SK-N-SH (cell line): ENCODE results near the gene PEX1. TPM values are rescaled to one million over a fixed set of nuclear protein-coding genes. Genes with fewer than 3 reads are reported as not detected.

Experiments
- CTCF ChIA-PET: fragments of 300-600, 350-600 bp; formaldehyde crosslinking; extraction: SDS; loops from one replicate; lab custom pipeline; 2021; lab: Yijun Ruan, JAX
- POLR2A ChIA-PET: fragments of 350-600 bp; sonication (Branson Sonifier 250); formaldehyde crosslinking; extraction: SDS; loops from one replicate; lab custom pipeline; 2020; ENCODE audit warnings: antibody characterized with exemption, inconsistent platforms; lab: Yijun Ruan, JAX
- DNase-seq: peaks from one replicate; pipeline ENCODE4 v3.0.0; 2012
- H2AFZ ChIP-seq: fragments of 200-600 bp; sonication (generic); 2 replicates; pipeline ENCODE4 v1.8.1; 2016; ENCODE audit warnings: antibody characterized with exemption, mild to moderate bottlenecking, low read depth
- H3F3A ChIP-seq: fragments of 200-600 bp; sonication (generic); replicated peaks from 2 replicates; pipeline ENCODE3; 2016; ENCODE audit warnings: antibody characterized with exemption, mild to moderate bottlenecking; ENCODE audit not compliant: insufficient read depth
- H3K27ac ChIP-seq, 2 experiments: fragments of 200-500 bp in 1 of 2; fragments of 200-600 bp in 1 of 2; sonication (Bioruptor generic) in 1 of 2; sonication (generic), shearing (Covaris generic) in 1 of 2; 2 replicates each; pipeline versions ENCODE4 v1.5.1 to v1.6.1; 2014 to 2016; ENCODE audit warnings: low read depth in 2 of 2, inconsistent platforms in 1 of 2, low read length in 1 of 2, mild to moderate bottlenecking in 1 of 2, mixed read lengths in 1 of 2
- H3K27me3 ChIP-seq: fragments of 200-600 bp; sonication (generic), shearing (Covaris generic); 2 replicates; pipeline ENCODE4 v1.6.1; 2016; ENCODE audit warnings: mixed run types; ENCODE audit not compliant: insufficient read depth
- H3K36me3 ChIP-seq, 2 experiments: fragments of 200-500 bp in 1 of 2; fragments of 200-600 bp in 1 of 2; sonication (Bioruptor generic) in 1 of 2; sonication (generic) in 1 of 2; replicated peaks in 1 of 2; 2 replicates each; pipeline versions ENCODE3 to v1.5.1; 2014 to 2016; ENCODE audit warnings: low read length in 1 of 2, mild to moderate bottlenecking in 1 of 2; ENCODE audit not compliant: insufficient read depth in 2 of 2, control insufficient read depth in 1 of 2
- H3K4me1 ChIP-seq, 2 experiments: fragments of 200-500 bp in 1 of 2; fragments of 200-600 bp in 1 of 2; sonication (Bioruptor generic) in 1 of 2; sonication (generic), shearing (Covaris generic) in 1 of 2; 2 replicates each; pipeline versions ENCODE4 v1.5.1 to v1.6.1; 2014 to 2016; ENCODE audit warnings: low read depth in 1 of 2, low read length in 1 of 2, mixed run types in 1 of 2; ENCODE audit not compliant: insufficient read depth in 2 of 2, control insufficient read depth in 1 of 2
- H3K4me2 ChIP-seq: fragments of 200-600 bp; sonication (generic), shearing (Covaris generic); 2 replicates; pipeline ENCODE4 v1.6.1; 2017; ENCODE audit warnings: mixed run types
- H3K4me3 ChIP-seq, 2 experiments: fragments of 200-500 bp in 1 of 2; fragments of 200-600 bp in 1 of 2; sonication (Bioruptor generic) in 1 of 2; sonication (generic), shearing (Covaris generic) in 1 of 2; 2 replicates each; pipeline versions ENCODE4 v1.5.1 to v1.8.1; 2014 to 2016; ENCODE audit warnings: low read depth in 2 of 2, inconsistent platforms in 1 of 2, low read length in 1 of 2, mild to moderate bottlenecking in 1 of 2, mixed read lengths in 1 of 2, moderate library complexity in 1 of 2
- H3K79me2 ChIP-seq: fragments of 200-600 bp; sonication (generic); 2 replicates; pipeline ENCODE4 v1.8.1; 2017; ENCODE audit warnings: mild to moderate bottlenecking; ENCODE audit not compliant: insufficient read depth
- H3K9ac ChIP-seq: fragments of 200-600 bp; sonication (generic); 2 replicates; pipeline ENCODE4 v1.6.1; 2017; ENCODE audit warnings: mixed run types
- H3K9me2 ChIP-seq: fragments of 200-600 bp; sonication (generic); 2 replicates; pipeline ENCODE4 v1.6.1; 2017; ENCODE audit warnings: mixed run types
- H3K9me3 ChIP-seq: fragments of 200-600 bp; sonication (generic); 2 replicates; pipeline ENCODE4 v1.6.1; 2017; ENCODE audit warnings: mixed run types, mild to moderate bottlenecking, moderate library complexity
- H4K20me1 ChIP-seq: fragments of 200-600 bp; sonication (generic); 2 replicates; pipeline ENCODE4 v1.6.1; 2017; ENCODE audit warnings: mild to moderate bottlenecking, mixed run types; ENCODE audit not compliant: insufficient read depth
- EP300 ChIP-seq, 2 experiments: IDR thresholded peaks; 2 replicates each; pipeline versions ENCODE4 v1.4.0 to v1.6.1; 2012; ENCODE audit warnings: borderline replicate concordance in 1 of 2, low read depth in 1 of 2, low read length in 1 of 2
- EZH2phosphoT487 ChIP-seq: fragments of 200-600 bp; sonication (generic); IDR thresholded peaks from 2 replicates; pipeline ENCODE4 v1.6.1; 2017; ENCODE audit warnings: low read depth, mixed run types, mild to moderate bottlenecking, antibody characterized with exemption, moderate library complexity, borderline replicate concordance
- FOXJ3 ChIP-seq: sonication (generic); formaldehyde crosslinking; IDR thresholded peaks from 2 replicates; pipeline ENCODE4 v1.5.1; 2020; ENCODE audit warnings: mild to moderate bottlenecking, missing genetic modification reagents
- GABPA ChIP-seq: IDR thresholded peaks from 2 replicates; pipeline ENCODE4 v1.4.0; 2012; ENCODE audit warnings: low read depth, mild to moderate bottlenecking
- GATA2 ChIP-seq: sonication (generic); formaldehyde crosslinking; IDR thresholded peaks from 2 replicates; pipeline ENCODE4 v1.5.0; 2020; ENCODE audit warnings: mild to moderate bottlenecking, missing genetic modification reagents
- IRF3 ChIP-seq: fragments of 150-350 bp; IDR thresholded peaks from 2 replicates; pipeline ENCODE4 v1.6.1; 2016; ENCODE audit warnings: mild to moderate bottlenecking, low read depth, low read length
- MAX ChIP-seq: IDR thresholded peaks from 2 replicates; pipeline ENCODE4 v1.4.0; 2012; ENCODE audit warnings: low read depth
- MEF2A ChIP-seq: IDR thresholded peaks from 2 replicates; pipeline ENCODE4 v1.4.0; 2012; ENCODE audit warnings: low read depth, borderline replicate concordance
- MXI1 ChIP-seq: IDR thresholded peaks from 2 replicates; pipeline ENCODE4 v1.6.1; 2012; ENCODE audit warnings: mild to moderate bottlenecking, low read depth, low read length, improper control_type of control experiment
- NFIC ChIP-seq: IDR thresholded peaks from 2 replicates; pipeline ENCODE4 v1.4.0; 2012; ENCODE audit warnings: borderline replicate concordance
- NRF1 ChIP-seq: IDR thresholded peaks from 2 replicates; pipeline ENCODE4 v1.6.1; 2012; ENCODE audit warnings: low read depth, mild to moderate bottlenecking, low read length
- PBX3 ChIP-seq: IDR thresholded peaks from 2 replicates; pipeline ENCODE4; 2012
- POLR2AphosphoS5 ChIP-seq: IDR thresholded peaks from 2 replicates; pipeline ENCODE4 v1.6.1; 2012; ENCODE audit warnings: low read depth, low read length
- RXRA ChIP-seq: IDR thresholded peaks from 2 replicates; pipeline ENCODE4 v1.4.0; 2012; ENCODE audit warnings: low read depth, mild to moderate bottlenecking, borderline replicate concordance
- SIN3A ChIP-seq: IDR thresholded peaks from 2 replicates; pipeline ENCODE4 v1.6.1; 2012; ENCODE audit warnings: low read depth, mild to moderate bottlenecking, low read length, moderate library complexity, borderline replicate concordance
- TCF12 ChIP-seq: IDR thresholded peaks from 2 replicates; pipeline ENCODE4 v1.4.0; 2012
- USF2 ChIP-seq: fragments of 150-350 bp; IDR thresholded peaks from 2 replicates; pipeline ENCODE4 v1.6.1; 2017; ENCODE audit warnings: antibody characterized with exemption, low read length, low read depth, borderline replicate concordance
- WGBS: methylation state at CpG from one replicate; pipeline ENCODE4 v1.1.6; 2017; ENCODE audit warnings: low lambda C conversion rate; 5-methylcytosine and 5-hydroxymethylcytosine counted together
- polyA plus RNA-seq, 3 experiments: library from polyadenylated mRNA; depleted of rRNA; stranded (reverse); fragments of >200 nt; gene quantifications; 2 replicates each; pipeline ENCODE4 v1.2.3, GENCODE V29; 2012

Gene PEX1
- polyA plus RNA-seq, 1 of the 3 experiments (the other 2 are of a cell fraction): 16.0 TPM

- WGBS: 96% methylated on average over 2 of the region's 2 CpGs
- no peaks in the 10 kb centered on the region for H3K9me3 ChIP-seq
- POLR2A ChIA-PET: no interaction called here
- TF ChIP-seq EZH2phosphoT487 (no peak), MXI1 (no peak), SIN3A (no peak), FOXJ3 (CRISPR knock-in tag) (no peak), MEF2A (no peak), EP300 (IDR thresholded peaks at IDR 0.05; ENCODE audit: borderline replicate concordance in 1 of 2, low read depth in 1 of 2, low read length in 1 of 2) (no peak), TCF12 (no peak)
- H3K4me2 ChIP-seq: no peak overlapping the region
- H3K27me3 ChIP-seq: no peaks in the 10 kb centered on the region
- no peaks in the 10 kb centered on the region for H3K79me2 ChIP-seq
- DNase-seq: no peak
- H3K4me3 ChIP-seq: no peak overlapping the region
- H2AFZ ChIP-seq: no peak overlapping the region
- H4K20me1 ChIP-seq: no peaks in the 10 kb centered on the region
- H3F3A ChIP-seq: peaks cover 12% of the 10 kb centered on the region
- no peaks in the 10 kb centered on the region for H3K9me2 ChIP-seq
- H3K4me1 ChIP-seq: no peaks in the 10 kb centered on the region
- CTCF ChIA-PET: interaction anchor here (1.0 to 1.3 kb wide), 2 partner anchors 13 to 37 kb away, joined by 3 to 5 read pairs; no protein-coding TSS in a partner anchor
- H3K9ac ChIP-seq: no peak overlapping the region
- H3K36me3 ChIP-seq: peaks cover 71 to 90% of the 10 kb centered on the region in 2 experiments
- no peak overlapping the region for H3K27ac ChIP-seq
These were observed 29.8 kb downstream of the PEX1 start for GRCh38 chr7:92498557-92498956.

- 88% methylated on average over 2 of the region's 2 CpGs for WGBS
- CTCF ChIA-PET: no interaction called here
These were observed 31.4 kb downstream of the PEX1 start for GRCh38 chr7:92496876-92497275.

GRCh38 chr7:92489634-92490033, 38.7 kb downstream of the PEX1 start:
- whole genome bisulfite sequencing: 100% methylated on average over 1 of the region's 1 CpG
- Histone ChIP-seq H3K9me3 (no peaks in the 10 kb centered on the region), H2AFZ (no peak overlapping the region), H3K27ac (no peak overlapping the region), H3K4me2 (no peak overlapping the region), H3K4me1 (no peaks in the 10 kb centered on the region), H3K27me3 (no peaks in the 10 kb centered on the region), H3K9me2 (no peaks in the 10 kb centered on the region; the same call in 1 of the 2 replicates), H3F3A (peaks cover 10% of the 10 kb centered on the region), H3K79me2 (no peaks in the 10 kb centered on the region), H3K4me3 (no peak overlapping the region), H3K36me3 (peaks cover 80 to 88% of the 10 kb centered on the region in 2 experiments), H3K9ac (no peak overlapping the region), H4K20me1 (no peaks in the 10 kb centered on the region)
- ChIA-PET CTCF (interaction anchor here (0.6 to 1.5 kb wide), 5 partner anchors 27 to 65 kb away, joined by 3 to 7 read pairs (median 4); no protein-coding TSS in a partner anchor), POLR2A (no interaction called here)
- no peak for DNase-seq
- TF ChIP-seq GABPA: no peak
- TF ChIP-seq NFIC: no peak
- no peak for TF ChIP-seq NRF1
- TF ChIP-seq USF2: no peak
- no peak for TF ChIP-seq FOXJ3 (CRISPR knock-in tag)
- TF ChIP-seq MEF2A: no peak
- no peak for TF ChIP-seq EZH2phosphoT487
- TF ChIP-seq GATA2: no peak
- no peak for TF ChIP-seq IRF3
- TF ChIP-seq MAX: no peak
- TF ChIP-seq SIN3A: no peak
- no peak for TF ChIP-seq RXRA

More at GRCh38 chr7:92496876-92497275, 31.4 kb downstream of the PEX1 start:
- H3K27me3 ChIP-seq: no peaks in the 10 kb centered on the region
- no peak overlapping the region for H3K4me2 ChIP-seq
- peaks cover 69 to 88% of the 10 kb centered on the region in 2 experiments for H3K36me3 ChIP-seq
- no peaks in the 10 kb centered on the region for H4K20me1 ChIP-seq
- no peaks in the 10 kb centered on the region for H3K9me2 ChIP-seq
- peaks cover 12% of the 10 kb centered on the region for H3F3A ChIP-seq
- no peak overlapping the region for H3K4me3 ChIP-seq
- no peak for DNase-seq
- TF ChIP-seq PBX3 (no peak), POLR2AphosphoS5 (no peak), RXRA (no peak), GABPA (no peak)
- TF ChIP-seq, all 33 proteins: peak for 0
- POLR2A ChIA-PET: no interaction called here
- Histone ChIP-seq H3K79me2 (no peaks in the 10 kb centered on the region), H3K9me3 (no peaks in the 10 kb centered on the region), H3K9ac (no peak overlapping the region), H3K27ac (no peak overlapping the region), H2AFZ (no peak overlapping the region), H3K4me1 (no peaks in the 10 kb centered on the region)
